Measurements from ENCODE around the gene TRAF3IP1. TPM values are rescaled to one million over a fixed set of nuclear protein-coding genes. Genes with fewer than 3 reads are reported as not detected.
A peak's percentile ranks its signal among the peaks of the same experiment; 100 is the strongest.

TRAF3IP1 gene
- polyA plus RNA-seq, 1 donor from 2014 or later = 12.5 TPM

GRCh38 chr2:238289574-238289973 is 30.7 kb upstream of the TRAF3IP1 start:
- H3K9me2 ChIP-seq (ENCODE audit: insufficient read depth, low read length) = no peaks in the 10 kb centered on the region
- H3K9ac ChIP-seq (ENCODE audit: low read length) = peak overlapping the region; percentile 63
- peak overlapping the region; percentile 65 for H3K27ac ChIP-seq (ENCODE audit: low read length)
- H3K36me3 ChIP-seq (ENCODE audit: insufficient read depth, low read length) = no peaks in the 10 kb centered on the region
- H3K9me3 ChIP-seq (ENCODE audit: low read length) = no peaks in the 10 kb centered on the region
- H3K79me2 ChIP-seq (replicated peaks; ENCODE audit: insufficient read depth, low read length) = peaks cover 11% of the 10 kb centered on the region
- peak overlapping the region; percentile 97 for H3K4me3 ChIP-seq (ENCODE audit: low read length)
- peak overlapping the region; percentile 67 for H3K4me2 ChIP-seq (ENCODE audit: low read length)
- H3K27me3 ChIP-seq (ENCODE audit: insufficient read depth, low read depth, low read length) = no peaks in the 10 kb centered on the region
- TF ChIP-seq RAD21 (conservative IDR thresholded peaks at IDR 0.05) (no peak), TAF1 (IDR thresholded peaks at IDR 0.05; ENCODE audit: low read depth) (no peak)
- H2AFZ ChIP-seq (ENCODE audit: low read depth, low read length) = no peak overlapping the region
- H3F3A ChIP-seq (ENCODE audit: insufficient read depth, low read length, poor library complexity, severe bottlenecking) = no peaks in the 10 kb centered on the region
- no peaks in the 10 kb centered on the region for H4K20me1 ChIP-seq (ENCODE audit: insufficient read depth)

GRCh38 chr2:238290091-238290509 is 30.2 kb upstream of the TRAF3IP1 start:
- Histone ChIP-seq H3F3A (ENCODE audit: insufficient read depth, low read length, poor library complexity, severe bottlenecking) (no peaks in the 10 kb centered on the region), H3K9me2 (ENCODE audit: insufficient read depth, low read length) (no peaks in the 10 kb centered on the region), H3K27me3 (ENCODE audit: insufficient read depth, low read depth, low read length) (no peaks in the 10 kb centered on the region), H3K27ac (ENCODE audit: low read length) (no peak overlapping the region), H3K4me2 (ENCODE audit: low read length) (no peak overlapping the region), H3K36me3 (ENCODE audit: insufficient read depth, low read length) (no peaks in the 10 kb centered on the region), H2AFZ (ENCODE audit: low read depth, low read length) (no peak overlapping the region), H3K9me3 (ENCODE audit: low read length) (no peaks in the 10 kb centered on the region), H3K79me2 (replicated peaks; ENCODE audit: insufficient read depth, low read length) (peaks cover 11% of the 10 kb centered on the region), H3K9ac (ENCODE audit: low read length) (no peak overlapping the region), H3K4me3 (ENCODE audit: low read length) (peak overlapping the region; percentile 97), H4K20me1 (ENCODE audit: insufficient read depth) (no peaks in the 10 kb centered on the region)
- TF ChIP-seq EP300 (conservative IDR thresholded peaks at IDR 0.05; ENCODE audit: poor library complexity, severe bottlenecking) = no peak
- TF ChIP-seq, protein P1, sequence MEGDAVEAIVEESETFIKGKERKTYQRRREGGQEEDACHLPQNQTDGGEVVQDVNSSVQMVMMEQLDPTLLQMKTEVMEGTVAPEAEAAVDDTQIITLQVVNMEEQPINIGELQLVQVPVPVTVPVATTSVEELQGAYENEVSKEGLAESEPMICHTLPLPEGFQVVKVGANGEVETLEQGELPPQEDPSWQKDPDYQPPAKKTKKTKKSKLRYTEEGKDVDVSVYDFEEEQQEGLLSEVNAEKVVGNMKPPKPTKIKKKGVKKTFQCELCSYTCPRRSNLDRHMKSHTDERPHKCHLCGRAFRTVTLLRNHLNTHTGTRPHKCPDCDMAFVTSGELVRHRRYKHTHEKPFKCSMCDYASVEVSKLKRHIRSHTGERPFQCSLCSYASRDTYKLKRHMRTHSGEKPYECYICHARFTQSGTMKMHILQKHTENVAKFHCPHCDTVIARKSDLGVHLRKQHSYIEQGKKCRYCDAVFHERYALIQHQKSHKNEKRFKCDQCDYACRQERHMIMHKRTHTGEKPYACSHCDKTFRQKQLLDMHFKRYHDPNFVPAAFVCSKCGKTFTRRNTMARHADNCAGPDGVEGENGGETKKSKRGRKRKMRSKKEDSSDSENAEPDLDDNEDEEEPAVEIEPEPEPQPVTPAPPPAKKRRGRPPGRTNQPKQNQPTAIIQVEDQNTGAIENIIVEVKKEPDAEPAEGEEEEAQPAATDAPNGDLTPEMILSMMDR (IDR thresholded peaks at IDR 0.05; ENCODE audit: poor library complexity, severe bottlenecking) = no peak
- TF ChIP-seq TAF1 (IDR thresholded peaks at IDR 0.05; ENCODE audit: low read depth) = no peak

- no peaks in the 10 kb centered on the region for H3K27me3 ChIP-seq (ENCODE audit: insufficient read depth, low read depth, low read length)
- TF ChIP-seq MXI1 (conservative IDR thresholded peaks at IDR 0.05; ENCODE audit: poor library complexity, severe bottlenecking) (no peak), SMC3 (conservative IDR thresholded peaks at IDR 0.05; ENCODE audit: poor library complexity) (no peak), POLR2AphosphoS5 (IDR thresholded peaks at IDR 0.05) (no peak), EZH2 (IDR thresholded peaks at IDR 0.05; ENCODE audit: borderline replicate concordance, insufficient read depth, low read length, poor library complexity, severe bottlenecking) (no peak), EP300 (conservative IDR thresholded peaks at IDR 0.05; ENCODE audit: poor library complexity, severe bottlenecking) (no peak), TAF1 (IDR thresholded peaks at IDR 0.05; ENCODE audit: low read depth) (no peak), RAD21 (conservative IDR thresholded peaks at IDR 0.05) (no peak)
- TF ChIP-seq, protein P2, sequence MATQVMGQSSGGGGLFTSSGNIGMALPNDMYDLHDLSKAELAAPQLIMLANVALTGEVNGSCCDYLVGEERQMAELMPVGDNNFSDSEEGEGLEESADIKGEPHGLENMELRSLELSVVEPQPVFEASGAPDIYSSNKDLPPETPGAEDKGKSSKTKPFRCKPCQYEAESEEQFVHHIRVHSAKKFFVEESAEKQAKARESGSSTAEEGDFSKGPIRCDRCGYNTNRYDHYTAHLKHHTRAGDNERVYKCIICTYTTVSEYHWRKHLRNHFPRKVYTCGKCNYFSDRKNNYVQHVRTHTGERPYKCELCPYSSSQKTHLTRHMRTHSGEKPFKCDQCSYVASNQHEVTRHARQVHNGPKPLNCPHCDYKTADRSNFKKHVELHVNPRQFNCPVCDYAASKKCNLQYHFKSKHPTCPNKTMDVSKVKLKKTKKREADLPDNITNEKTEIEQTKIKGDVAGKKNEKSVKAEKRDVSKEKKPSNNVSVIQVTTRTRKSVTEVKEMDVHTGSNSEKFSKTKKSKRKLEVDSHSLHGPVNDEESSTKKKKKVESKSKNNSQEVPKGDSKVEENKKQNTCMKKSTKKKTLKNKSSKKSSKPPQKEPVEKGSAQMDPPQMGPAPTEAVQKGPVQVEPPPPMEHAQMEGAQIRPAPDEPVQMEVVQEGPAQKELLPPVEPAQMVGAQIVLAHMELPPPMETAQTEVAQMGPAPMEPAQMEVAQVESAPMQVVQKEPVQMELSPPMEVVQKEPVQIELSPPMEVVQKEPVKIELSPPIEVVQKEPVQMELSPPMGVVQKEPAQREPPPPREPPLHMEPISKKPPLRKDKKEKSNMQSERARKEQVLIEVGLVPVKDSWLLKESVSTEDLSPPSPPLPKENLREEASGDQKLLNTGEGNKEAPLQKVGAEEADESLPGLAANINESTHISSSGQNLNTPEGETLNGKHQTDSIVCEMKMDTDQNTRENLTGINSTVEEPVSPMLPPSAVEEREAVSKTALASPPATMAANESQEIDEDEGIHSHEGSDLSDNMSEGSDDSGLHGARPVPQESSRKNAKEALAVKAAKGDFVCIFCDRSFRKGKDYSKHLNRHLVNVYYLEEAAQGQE (IDR thresholded peaks at IDR 0.05; ENCODE audit: borderline replicate concordance) = no peak
- TF ChIP-seq, protein P1 (IDR thresholded peaks at IDR 0.05; ENCODE audit: poor library complexity, severe bottlenecking) = no peak
- H3K9me2 ChIP-seq (ENCODE audit: insufficient read depth, low read length) = no peaks in the 10 kb centered on the region
- no peak overlapping the region for H3K4me2 ChIP-seq (ENCODE audit: low read length)
- no peaks in the 10 kb centered on the region for H3F3A ChIP-seq (ENCODE audit: insufficient read depth, low read length, poor library complexity, severe bottlenecking)
- no peak overlapping the region for H3K9ac ChIP-seq (ENCODE audit: low read length)
- H2AFZ ChIP-seq (ENCODE audit: low read depth, low read length) = no peak overlapping the region
- H3K79me2 ChIP-seq (replicated peaks; ENCODE audit: insufficient read depth, low read length) = peaks cover 11% of the 10 kb centered on the region
- no peak overlapping the region for H3K27ac ChIP-seq (ENCODE audit: low read length)
- no peaks in the 10 kb centered on the region for H3K9me3 ChIP-seq (ENCODE audit: low read length)
- no peak overlapping the region for H3K4me3 ChIP-seq (ENCODE audit: low read length)
- H4K20me1 ChIP-seq (ENCODE audit: insufficient read depth) = no peaks in the 10 kb centered on the region
- no peaks in the 10 kb centered on the region for H3K36me3 ChIP-seq (ENCODE audit: insufficient read depth, low read length)
Measured at GRCh38 chr2:238290715-238291549, 29.4 kb upstream of the TRAF3IP1 start.

All from neural cell (in vitro differentiated cells).